Cerebellar nuclear complex (tissue), 1 donor: ENCODE measurements around the gene DPPA5.
"Not testable (repeated sequence)": the region's sequence is repeated elsewhere in the genome, so short reads cannot be mapped to it uniquely, and the experiment has no call there.

ENCODE experiments used
- DNase-seq, 2 experiments: peaks; one replicate each; lab custom pipeline; 2025; lab: John Stamatoyannopoulos, UW

DPPA5 gene

DNA sequence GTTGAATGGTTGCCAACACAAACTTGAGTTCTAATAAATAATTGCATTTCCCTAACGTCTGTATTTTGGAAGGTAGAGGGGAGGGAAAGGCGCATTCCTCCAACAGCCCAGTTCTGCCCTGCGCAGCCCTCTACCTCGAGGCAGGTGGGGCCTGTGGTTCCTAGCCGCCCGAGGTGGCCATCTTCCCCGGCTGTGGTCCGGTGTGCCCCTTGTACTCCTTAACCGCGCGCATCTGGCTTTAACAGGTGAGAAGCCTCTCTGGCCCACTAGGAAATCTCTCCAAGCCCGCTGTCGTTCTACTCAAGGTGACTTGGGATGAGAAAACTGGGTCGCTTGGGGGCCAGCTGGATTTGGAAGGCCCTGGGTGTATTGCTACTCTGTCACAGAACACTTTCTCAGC lies 10.0 kb upstream of the DPPA5 start:
- no peak for DNase-seq

DNA sequence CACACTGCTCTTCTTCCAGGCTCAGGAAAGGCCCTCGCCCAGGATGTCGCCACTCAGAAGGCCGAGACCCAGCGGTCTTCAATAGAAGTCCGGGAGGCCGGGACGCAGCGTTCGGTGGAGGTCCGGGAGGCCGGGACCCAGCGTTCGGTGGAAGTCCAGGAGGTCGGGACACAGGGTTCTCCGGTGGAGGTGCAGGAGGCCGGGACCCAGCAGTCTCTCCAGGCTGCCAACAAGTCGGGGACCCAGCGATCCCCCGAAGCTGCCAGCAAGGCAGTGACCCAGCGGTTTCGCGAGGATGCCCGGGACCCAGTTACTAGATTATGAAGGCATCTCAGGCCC lies 9.4 kb upstream of the DPPA5 start:
- DNase-seq: no peak

DNA sequence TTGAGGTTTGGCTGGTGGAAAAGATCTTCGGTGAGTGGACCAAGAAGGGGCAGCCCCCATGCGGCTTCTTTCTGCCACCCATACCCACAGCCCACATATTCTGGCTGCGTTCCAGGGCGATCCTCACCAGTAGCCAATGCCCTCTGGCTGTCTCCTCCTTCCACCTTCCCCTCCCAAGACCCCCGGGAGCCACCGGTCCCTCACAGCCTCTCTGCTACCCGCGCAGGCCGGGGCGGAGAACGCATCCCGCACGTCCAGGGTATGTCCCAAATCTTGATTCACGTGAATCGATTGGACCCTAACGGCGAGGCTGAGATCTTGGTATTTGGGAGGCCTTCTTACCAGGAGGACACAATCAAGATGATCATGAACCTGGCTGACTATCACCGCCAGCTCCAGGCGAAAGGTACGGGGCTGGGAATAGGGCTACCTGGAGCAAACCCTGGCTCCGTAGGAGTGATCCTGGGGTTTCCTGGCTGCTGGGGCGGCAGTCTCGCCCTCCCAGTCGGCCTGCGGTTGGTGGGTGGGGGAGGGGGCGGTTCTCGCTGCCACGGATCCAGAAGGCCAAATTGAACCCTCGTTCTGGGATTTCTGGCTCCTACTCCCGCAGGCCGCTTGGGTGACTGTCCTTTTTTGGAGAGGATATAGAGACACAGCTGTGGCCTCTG lies 8.9 kb upstream of the DPPA5 start:
- DNase-seq: no peak

DNA sequence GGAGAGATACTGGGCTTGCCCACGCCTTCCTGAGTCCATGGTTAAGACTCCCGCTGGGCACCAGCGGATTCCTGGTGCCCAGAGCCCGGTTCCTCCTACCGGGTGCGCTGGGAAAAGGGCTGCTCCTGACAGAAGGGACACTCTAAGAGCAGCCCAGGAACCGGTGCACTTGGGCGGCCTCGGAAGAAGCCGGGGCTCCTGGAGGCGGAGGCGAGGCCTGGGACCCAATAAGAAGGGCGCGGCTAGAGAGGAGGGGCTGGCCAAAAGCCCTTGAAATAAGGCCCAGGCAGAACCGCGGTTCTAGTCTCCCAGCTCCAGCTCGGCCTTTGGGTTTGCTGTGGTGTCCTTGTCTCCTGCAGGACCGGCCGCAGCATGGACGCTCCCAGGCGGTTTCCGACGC lies 8.3 kb upstream of the DPPA5 start, which contains the start of gene KHDC3L:
Gene KHDC3L (plus strand): TSS at position 301 of the 400 bp plus-strand sequence. CDS start 72 bp downstream, at position 373.
- DNase-seq: no peak

DNA sequence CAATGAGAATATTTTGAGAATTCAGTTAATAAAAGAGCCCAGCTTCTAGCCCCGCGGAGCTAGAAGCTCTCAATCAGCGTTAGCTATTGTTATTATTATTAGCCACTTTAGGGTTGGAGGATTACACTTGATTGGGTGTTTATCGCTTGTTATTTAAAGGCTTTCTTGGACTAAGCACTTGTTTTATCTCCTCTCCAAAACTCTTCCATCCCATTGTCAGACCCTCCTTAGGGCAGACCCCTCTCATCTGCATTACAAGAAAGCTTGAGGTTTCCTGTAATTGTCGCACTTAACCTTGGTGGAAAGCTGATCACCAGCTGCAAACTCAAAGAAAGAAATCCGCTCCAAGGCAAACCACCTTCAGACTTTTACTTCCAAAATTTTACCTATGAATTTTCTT lies 4.8 kb downstream of the DPPA5 start:
- DNase-seq: no peak

DNA sequence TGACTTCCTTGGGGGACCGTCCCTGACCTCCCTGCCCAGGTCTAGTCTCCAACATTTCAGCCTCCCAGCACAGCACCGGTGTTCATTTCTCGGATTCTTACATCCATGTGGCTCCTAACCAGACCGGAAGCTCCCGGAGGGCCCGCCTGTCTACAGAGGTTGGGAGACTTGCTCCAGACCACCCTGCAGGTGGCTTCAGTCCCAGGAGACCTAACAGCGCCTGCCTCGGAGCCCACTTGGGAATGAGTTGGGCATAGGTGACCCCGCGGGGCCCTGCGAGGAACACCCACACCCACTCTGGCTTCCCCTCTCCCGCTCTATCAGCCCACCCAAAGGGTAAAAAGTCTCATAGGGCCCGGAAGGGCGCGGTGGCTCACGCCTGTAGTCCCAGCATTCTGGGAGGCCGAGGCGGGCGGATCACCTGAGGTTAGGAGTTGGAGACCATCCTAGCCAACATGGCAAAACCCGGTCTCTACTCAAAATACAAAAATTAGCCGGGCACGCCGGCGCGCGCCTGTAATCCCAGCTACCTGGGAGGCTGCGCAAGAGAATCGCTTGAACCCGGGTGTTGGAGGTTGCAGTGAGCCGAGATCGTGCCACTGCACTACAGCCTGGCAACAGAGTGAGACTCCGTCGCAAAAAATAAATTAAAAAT lies 5.4 kb downstream of the DPPA5 start:
- DNase-seq: no peak

DNA sequence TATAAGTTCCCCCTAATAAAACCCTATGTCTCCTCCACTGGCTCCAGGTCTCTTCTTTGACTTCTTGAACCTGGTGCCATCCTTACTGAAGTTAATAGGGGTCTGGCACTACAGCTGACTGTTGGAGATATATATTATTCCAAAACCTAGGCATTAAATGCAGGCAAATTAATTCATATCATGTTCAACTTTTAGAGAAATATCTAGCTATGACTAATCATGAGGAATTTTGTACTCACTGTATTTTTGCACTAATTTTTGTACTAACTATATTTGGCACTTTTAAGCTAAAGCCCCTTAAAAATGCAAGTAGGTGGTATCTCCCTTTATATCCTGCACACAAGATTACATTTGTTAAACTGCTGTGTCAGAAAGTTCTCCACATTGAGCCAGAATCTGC lies 10.9 kb downstream of the DPPA5 start:
- DNase-seq: no peak

DNA sequence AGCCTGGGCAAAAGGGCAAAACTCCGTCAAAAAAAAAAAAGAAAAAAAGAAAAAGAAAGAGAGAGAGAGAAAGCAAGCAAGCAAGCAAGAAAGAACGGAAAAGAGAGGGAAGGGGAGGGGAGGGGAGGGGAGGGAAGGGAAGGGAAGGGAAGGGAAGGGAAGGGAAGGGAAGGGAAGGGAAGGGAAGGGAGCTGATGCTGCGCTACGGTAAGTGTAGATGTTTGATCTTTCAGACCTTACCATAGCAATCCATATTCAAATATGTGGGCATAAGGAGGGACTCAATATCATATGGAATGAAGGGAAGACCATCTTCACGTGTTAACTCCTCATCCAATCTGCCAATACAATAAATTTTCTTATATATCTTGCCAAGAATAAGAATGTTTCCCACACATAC lies 11.9 kb downstream of the DPPA5 start:
- DNase-seq: no peak

DNA sequence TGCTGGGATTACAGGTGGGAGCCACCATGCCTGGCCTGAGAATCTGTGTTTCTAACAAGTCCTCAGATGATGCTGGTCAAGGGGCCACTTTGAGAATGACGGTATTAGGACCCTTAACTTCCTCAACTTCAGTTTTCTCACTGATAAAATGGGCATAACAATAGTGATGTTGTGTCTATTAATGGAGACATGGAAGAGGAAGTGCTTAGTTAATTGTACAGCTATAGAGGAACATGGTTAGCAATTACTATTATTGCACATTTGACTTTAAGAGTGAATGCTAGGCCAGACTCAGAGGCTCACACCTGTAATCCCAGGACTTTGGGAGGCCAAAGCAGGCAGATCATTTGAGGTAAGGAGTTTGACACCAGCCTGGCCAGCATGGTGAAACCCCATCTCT lies 12.7 kb downstream of the DPPA5 start:
- no peak for DNase-seq

DNA sequence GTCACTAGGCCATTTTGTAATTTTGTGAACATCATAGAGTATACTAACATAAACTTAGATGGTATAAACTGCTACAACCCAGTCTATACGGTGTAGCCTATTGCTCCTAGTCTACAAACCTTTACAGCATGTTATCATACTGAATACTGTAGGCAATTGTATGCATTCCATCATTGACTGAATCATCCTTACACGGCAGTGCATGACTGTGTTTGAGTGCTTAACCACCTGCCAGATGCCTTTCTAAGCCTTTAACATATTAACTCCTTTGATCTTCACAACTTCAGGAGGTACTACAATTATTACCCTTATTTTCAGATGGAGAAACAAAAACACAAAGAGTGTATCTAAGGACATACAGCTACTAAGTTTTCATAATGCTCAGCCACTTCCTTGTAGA lies 14.0 kb downstream of the DPPA5 start:
- DNase-seq: no peak

DNA sequence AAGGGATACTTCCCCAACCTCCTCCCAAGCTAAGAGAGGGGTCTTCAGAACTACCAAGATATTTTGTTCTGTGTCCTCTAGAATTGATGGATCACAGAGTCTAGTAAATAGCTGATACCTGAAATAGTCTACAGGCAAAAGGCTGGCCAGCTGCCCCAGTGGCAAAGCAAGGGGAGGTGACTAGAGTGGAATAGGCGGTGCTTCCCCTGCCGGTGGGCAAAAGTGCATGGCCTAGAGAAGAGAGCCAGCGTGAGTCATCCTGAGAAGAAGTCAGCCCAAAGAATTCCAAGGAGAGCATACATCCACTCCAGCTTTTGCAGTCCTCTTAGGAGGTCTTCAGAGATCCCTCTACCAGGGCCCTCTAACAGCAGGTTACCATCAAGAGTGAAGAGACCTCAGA lies 14.7 kb downstream of the DPPA5 start:
- DNase-seq: no peak

DNA sequence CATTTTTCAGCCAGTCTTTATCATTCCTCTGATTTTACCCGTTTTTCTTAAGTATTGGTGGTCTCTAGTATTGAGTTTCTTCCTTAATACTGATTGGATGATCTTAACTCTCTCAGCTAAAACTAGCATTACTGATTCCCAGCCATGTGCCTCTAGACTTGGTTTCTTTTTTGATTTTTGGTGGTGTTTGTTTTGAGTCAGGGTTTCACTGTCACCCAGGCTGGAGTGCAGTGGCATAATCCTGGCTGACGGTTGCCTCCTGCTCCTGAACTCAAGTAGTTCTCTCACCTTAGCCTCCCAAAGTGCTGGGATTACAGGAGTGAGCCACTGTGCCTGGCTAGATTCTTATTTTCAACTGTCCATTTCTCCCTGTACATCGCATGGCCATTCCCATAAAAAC lies 24.9 kb downstream of the DPPA5 start:
- no peak for DNase-seq

DNA sequence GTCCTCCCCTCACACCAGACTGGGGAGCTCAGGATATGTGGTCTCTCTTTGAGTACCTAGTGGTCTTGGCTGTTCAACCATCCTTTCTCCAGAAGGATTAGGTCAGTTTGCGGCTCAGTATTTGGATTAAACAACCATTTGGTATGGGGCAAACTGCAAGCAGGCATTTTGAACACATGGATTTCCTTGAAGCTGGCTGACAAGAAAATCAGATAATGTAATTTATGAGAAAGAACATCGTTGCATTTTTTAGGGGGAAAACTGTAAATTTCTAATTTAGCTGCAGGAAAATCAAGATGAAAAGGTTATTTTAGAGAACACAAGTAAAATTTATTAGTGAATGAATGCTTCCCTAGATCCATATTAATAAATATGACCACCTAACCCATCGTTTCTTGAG lies 25.3 kb downstream of the DPPA5 start:
- DNase-seq: no peak

DNA sequence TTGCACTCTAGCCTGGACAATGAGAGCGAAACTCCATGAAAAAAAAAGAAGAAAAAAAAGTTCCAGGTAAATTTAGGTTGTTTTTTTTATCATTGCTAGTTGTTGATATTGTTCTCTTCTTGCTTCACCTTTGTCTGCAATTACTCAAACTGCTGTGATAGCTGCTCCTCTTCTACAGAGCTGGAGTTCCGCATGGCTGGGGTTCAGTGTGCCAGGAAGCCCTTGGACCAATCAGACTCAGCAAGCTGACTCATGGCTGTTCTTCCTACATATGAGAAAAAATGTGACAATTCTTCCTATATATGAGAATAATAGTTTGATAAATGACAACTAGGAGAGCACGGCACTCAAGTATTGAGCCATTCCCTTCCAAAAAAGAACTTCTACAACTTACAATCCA lies 28.4 kb downstream of the DPPA5 start:
- no peak for DNase-seq

DNA sequence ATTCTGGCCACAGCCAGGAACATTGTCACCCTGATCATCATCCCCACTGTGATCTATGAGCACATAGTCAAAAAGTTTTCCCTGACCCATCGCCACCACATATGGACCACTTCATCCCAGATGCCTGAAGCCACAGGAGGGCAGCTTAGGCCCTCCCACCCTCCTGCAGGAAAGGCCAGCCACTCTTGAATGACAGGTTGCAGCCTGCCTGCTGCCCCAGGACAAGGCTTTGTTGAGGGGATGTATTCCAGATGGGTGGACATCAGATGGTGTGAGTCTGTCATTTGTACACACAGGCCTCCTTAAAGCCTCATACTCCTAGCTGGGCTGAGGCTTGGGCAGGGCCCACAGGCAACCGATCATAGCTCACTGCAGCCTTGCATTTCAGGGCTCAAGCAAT lies 30.8 kb downstream of the DPPA5 start:
- no peak for DNase-seq

DNA sequence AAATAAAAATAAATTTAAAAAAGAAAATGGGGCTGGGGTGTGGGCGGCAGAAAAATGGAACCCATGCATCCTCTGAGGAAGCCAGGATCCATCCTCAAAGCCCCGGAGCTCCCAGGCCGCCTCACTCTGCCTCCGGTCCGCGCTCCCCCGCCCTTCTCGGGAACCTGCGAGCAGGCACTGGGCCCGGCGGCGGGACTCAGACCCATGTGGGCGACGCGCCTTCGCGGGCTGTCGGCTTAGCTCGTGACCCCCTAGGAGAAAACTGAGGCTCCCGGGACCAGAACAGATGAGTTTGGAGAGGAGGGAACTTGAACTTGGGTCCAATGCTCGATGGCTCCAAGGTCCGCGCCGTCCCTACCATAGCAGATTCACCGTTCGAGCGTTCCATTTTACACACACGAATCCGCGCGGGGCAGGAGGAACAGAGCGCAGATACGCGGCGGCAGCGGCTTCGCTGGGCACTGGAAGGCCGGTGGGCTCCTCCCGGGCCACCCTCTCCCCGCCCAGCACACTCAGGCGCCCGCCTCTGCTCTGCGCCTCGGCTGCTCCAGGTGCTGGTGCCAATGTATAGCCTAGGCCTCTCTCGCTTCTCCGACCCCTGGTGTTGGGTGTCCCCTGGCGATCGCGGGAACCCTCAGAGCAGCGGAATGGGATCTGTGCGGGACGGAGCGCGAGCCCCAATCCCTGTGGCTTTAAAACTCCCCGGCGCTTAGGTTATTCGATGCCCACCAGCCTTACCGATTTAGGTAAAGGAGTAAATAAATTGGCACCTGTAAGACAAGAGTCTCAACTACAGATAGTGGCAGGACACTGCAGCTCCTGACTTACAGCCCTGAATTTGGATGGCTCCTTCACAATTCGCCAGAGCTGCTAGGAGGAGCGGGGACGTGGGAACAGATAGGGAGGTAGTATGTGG lies 39.2 kb downstream of the DPPA5 start:
- DNase-seq: no peak

DNA sequence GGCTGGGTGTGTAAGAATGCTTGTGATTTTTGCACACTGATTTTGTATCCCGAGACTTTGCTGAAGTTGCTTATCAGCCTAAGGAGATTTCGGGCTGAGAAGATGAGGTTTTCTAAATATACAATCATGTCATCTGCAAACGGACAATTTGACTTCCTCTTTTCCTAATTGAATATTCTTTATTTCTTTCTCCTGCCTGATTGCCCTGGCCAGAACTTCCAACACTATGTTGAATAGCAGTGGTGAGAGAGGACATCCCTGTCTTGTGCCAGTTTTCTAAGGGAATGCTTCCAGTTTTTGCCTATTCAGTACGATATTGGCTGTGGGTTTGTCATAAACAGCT lies 43.6 kb downstream of the DPPA5 start:
- DNase-seq: not testable (repeated sequence)

DNA sequence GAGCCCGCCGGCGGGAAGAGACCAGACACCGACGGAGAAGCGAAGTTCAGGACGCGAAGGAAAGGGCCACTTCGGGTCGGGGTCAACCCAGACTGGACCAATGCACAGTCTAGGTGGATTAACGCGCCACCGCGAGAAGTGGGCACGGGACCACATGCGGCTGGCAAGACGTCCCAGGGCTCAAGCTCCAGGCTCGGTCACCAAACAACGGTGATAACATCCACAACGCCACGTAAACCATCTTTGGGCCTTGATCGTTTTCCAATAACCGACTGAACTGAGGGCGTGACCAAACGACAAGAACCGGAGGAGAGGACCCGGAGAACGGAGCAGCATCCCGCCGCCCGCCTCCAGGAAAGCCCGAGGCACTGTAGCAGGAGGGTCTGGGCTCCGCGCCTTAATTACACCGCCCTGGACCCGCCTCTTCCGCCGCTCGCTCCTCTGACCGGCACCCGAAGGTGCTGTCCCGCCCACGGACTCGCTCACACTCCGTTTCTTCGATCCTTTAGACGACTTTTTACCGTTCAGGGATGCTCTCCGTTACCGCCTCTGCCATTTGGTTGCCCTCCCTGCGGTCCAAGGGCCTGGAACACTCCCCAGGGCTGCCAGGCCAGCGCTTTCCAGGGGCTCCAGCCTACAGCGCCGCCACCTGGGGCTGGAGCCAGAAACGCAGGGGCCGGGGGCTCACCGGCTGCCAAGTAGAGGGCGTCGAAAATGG lies 44.1 kb downstream of the DPPA5 start:
- DNase-seq: peak in 1 of 2 experiments; percentile 12

DNA sequence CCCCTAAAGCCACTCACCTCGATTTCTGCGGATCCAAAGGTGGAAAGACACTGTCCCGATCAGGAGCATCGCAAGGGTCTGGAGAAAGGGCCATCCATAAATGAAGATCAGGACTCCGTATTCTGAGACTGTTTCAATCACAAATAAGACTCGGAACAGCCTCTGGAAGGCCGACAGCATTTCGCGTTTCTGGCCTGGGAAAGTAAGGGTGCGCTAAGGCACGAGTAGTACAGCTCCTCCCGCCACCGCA lies 44.6 kb downstream of the DPPA5 start:
- DNase-seq: no peak

DNA sequence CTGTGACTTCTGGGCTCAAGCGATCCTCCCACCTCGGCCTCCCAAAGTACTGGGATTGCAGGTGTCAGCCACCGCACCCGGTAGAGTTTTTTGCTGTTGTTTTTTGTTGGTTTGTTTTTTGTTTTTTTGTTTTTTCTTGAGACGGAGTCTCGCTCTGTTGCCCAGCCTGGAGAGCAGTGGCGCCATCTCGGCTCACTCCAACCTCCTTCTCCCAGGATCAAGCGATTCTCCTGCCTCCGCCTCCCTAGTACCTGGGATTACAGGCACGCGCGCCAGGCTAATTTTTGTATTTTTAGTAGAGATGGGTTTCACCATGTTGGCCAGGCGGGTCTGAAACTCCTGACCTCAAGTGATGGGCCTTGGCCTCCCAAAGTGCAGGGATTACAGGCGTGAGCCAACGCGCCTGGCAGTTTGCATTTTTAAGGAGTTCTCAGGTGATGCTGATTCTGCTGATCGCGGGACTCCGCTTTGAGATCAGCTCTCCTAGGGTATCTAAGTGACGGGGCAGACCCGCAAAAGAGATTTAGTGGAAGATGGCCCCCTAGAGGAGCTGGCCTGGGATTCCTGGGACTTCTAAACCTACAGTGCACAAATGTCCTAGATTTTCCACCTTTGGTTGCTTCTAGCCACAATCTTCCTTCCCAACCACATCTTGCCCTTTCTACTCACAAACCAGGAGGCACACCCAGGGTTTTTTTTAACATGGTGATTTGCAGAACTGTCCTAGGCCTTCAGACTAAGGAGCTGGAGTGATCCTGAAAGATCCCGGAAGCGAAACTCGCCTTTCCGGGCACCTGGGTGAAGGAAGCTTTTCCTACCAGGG lies 45.2 kb downstream of the DPPA5 start:
- no peak for DNase-seq

DNA sequence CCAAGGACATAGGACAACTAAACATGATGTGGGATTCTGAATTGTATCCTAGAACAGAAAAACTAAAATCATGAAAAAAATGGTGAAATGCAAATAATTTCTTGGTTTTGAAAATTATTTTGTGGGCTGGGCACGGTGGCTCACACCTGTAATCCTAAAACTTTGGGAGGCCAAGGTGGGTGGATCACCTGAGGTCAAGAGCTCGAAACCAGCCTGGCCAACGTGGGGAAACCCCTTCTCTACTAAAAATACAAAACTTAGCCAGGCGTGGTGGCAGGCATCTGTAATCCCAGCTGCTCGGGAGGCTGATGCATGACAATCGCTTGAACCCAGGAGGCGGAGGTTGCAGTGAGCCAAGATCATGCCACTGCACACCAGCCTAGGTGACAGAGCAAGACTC lies 50.3 kb downstream of the DPPA5 start:
- not testable (repeated sequence) for DNase-seq
